Measurements from ENCODE around the gene ZBTB18. TPM values are rescaled to one million over a fixed set of nuclear protein-coding genes. Genes with fewer than 3 reads are reported as not detected.

Gene ZBTB18
- polyA plus RNA-seq, 1 donor from 2014 or later: 30.6 TPM

- Histone ChIP-seq H3K27me3 (ENCODE audit: insufficient read depth, low read depth, low read length) (no peaks in the 10 kb centered on the region), H3F3A (ENCODE audit: insufficient read depth, low read length, poor library complexity, severe bottlenecking) (no peaks in the 10 kb centered on the region), H3K9me2 (ENCODE audit: insufficient read depth, low read length) (no peaks in the 10 kb centered on the region), H3K27ac (ENCODE audit: low read length) (no peak overlapping the region), H3K4me3 (ENCODE audit: low read length) (no peak overlapping the region), H3K79me2 (replicated peaks; ENCODE audit: insufficient read depth, low read length) (no peaks in the 10 kb centered on the region), H3K9ac (ENCODE audit: low read length) (no peak overlapping the region), H3K4me2 (ENCODE audit: low read length) (no peak overlapping the region), H3K9me3 (ENCODE audit: low read length) (no peaks in the 10 kb centered on the region), H4K20me1 (ENCODE audit: insufficient read depth) (no peaks in the 10 kb centered on the region), H3K36me3 (ENCODE audit: insufficient read depth, low read length) (no peaks in the 10 kb centered on the region), H2AFZ (ENCODE audit: low read depth, low read length) (no peak overlapping the region)
- no peak for TF ChIP-seq POLR2AphosphoS5 (IDR thresholded peaks at IDR 0.05)
- no peak for TF ChIP-seq EP300 (conservative IDR thresholded peaks at IDR 0.05; ENCODE audit: poor library complexity, severe bottlenecking)
- TF ChIP-seq, protein P1, sequence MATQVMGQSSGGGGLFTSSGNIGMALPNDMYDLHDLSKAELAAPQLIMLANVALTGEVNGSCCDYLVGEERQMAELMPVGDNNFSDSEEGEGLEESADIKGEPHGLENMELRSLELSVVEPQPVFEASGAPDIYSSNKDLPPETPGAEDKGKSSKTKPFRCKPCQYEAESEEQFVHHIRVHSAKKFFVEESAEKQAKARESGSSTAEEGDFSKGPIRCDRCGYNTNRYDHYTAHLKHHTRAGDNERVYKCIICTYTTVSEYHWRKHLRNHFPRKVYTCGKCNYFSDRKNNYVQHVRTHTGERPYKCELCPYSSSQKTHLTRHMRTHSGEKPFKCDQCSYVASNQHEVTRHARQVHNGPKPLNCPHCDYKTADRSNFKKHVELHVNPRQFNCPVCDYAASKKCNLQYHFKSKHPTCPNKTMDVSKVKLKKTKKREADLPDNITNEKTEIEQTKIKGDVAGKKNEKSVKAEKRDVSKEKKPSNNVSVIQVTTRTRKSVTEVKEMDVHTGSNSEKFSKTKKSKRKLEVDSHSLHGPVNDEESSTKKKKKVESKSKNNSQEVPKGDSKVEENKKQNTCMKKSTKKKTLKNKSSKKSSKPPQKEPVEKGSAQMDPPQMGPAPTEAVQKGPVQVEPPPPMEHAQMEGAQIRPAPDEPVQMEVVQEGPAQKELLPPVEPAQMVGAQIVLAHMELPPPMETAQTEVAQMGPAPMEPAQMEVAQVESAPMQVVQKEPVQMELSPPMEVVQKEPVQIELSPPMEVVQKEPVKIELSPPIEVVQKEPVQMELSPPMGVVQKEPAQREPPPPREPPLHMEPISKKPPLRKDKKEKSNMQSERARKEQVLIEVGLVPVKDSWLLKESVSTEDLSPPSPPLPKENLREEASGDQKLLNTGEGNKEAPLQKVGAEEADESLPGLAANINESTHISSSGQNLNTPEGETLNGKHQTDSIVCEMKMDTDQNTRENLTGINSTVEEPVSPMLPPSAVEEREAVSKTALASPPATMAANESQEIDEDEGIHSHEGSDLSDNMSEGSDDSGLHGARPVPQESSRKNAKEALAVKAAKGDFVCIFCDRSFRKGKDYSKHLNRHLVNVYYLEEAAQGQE (IDR thresholded peaks at IDR 0.05; ENCODE audit: borderline replicate concordance): no peak
- TF ChIP-seq SMC3 (conservative IDR thresholded peaks at IDR 0.05; ENCODE audit: poor library complexity): no peak
- TF ChIP-seq EZH2 (IDR thresholded peaks at IDR 0.05; ENCODE audit: borderline replicate concordance, insufficient read depth, low read length, poor library complexity, severe bottlenecking): no peak
- TF ChIP-seq TAF1 (IDR thresholded peaks at IDR 0.05; ENCODE audit: low read depth): no peak
- TF ChIP-seq RAD21 (conservative IDR thresholded peaks at IDR 0.05): no peak
- TF ChIP-seq, protein P2, sequence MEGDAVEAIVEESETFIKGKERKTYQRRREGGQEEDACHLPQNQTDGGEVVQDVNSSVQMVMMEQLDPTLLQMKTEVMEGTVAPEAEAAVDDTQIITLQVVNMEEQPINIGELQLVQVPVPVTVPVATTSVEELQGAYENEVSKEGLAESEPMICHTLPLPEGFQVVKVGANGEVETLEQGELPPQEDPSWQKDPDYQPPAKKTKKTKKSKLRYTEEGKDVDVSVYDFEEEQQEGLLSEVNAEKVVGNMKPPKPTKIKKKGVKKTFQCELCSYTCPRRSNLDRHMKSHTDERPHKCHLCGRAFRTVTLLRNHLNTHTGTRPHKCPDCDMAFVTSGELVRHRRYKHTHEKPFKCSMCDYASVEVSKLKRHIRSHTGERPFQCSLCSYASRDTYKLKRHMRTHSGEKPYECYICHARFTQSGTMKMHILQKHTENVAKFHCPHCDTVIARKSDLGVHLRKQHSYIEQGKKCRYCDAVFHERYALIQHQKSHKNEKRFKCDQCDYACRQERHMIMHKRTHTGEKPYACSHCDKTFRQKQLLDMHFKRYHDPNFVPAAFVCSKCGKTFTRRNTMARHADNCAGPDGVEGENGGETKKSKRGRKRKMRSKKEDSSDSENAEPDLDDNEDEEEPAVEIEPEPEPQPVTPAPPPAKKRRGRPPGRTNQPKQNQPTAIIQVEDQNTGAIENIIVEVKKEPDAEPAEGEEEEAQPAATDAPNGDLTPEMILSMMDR (IDR thresholded peaks at IDR 0.05; ENCODE audit: poor library complexity, severe bottlenecking): no peak
- TF ChIP-seq MXI1 (conservative IDR thresholded peaks at IDR 0.05; ENCODE audit: poor library complexity, severe bottlenecking): no peak
Measured at GRCh38 chr1:244099258-244099930, 48.3 kb downstream of the ZBTB18 start.

- H3K9me3 ChIP-seq (ENCODE audit: low read length): no peaks in the 10 kb centered on the region
- no peaks in the 10 kb centered on the region for H3K27me3 ChIP-seq (ENCODE audit: insufficient read depth, low read depth, low read length)
- no peak overlapping the region for H3K9ac ChIP-seq (ENCODE audit: low read length)
- no peaks in the 10 kb centered on the region for H3F3A ChIP-seq (ENCODE audit: insufficient read depth, low read length, poor library complexity, severe bottlenecking)
- H4K20me1 ChIP-seq (ENCODE audit: insufficient read depth): no peaks in the 10 kb centered on the region
- TF ChIP-seq EZH2 (IDR thresholded peaks at IDR 0.05; ENCODE audit: borderline replicate concordance, insufficient read depth, low read length, poor library complexity, severe bottlenecking) (no peak), POLR2AphosphoS5 (IDR thresholded peaks at IDR 0.05) (no peak), RAD21 (conservative IDR thresholded peaks at IDR 0.05) (no peak), MXI1 (conservative IDR thresholded peaks at IDR 0.05; ENCODE audit: poor library complexity, severe bottlenecking) (no peak), TAF1 (IDR thresholded peaks at IDR 0.05; ENCODE audit: low read depth) (no peak), SMC3 (conservative IDR thresholded peaks at IDR 0.05; ENCODE audit: poor library complexity) (no peak), EP300 (conservative IDR thresholded peaks at IDR 0.05; ENCODE audit: poor library complexity, severe bottlenecking) (no peak)
- TF ChIP-seq, protein P2 (IDR thresholded peaks at IDR 0.05; ENCODE audit: poor library complexity, severe bottlenecking): no peak
- TF ChIP-seq, protein P1 (IDR thresholded peaks at IDR 0.05; ENCODE audit: borderline replicate concordance): no peak
- H3K27ac ChIP-seq (ENCODE audit: low read length): no peak overlapping the region
- no peaks in the 10 kb centered on the region for H3K79me2 ChIP-seq (replicated peaks; ENCODE audit: insufficient read depth, low read length)
- no peaks in the 10 kb centered on the region for H3K9me2 ChIP-seq (ENCODE audit: insufficient read depth, low read length)
- no peak overlapping the region for H3K4me3 ChIP-seq (ENCODE audit: low read length)
- no peak overlapping the region for H2AFZ ChIP-seq (ENCODE audit: low read depth, low read length)
- no peak overlapping the region for H3K4me2 ChIP-seq (ENCODE audit: low read length)
- no peaks in the 10 kb centered on the region for H3K36me3 ChIP-seq (ENCODE audit: insufficient read depth, low read length)
Measured at GRCh38 chr1:244100276-244100675, 49.2 kb downstream of the ZBTB18 start.
